Esophagus squamous epithelium (tissue), 5 donors: ENCODE measurements around the gene AHI1. TPM values are rescaled to one million over a fixed set of nuclear protein-coding genes. Genes with fewer than 3 reads are reported as not detected.

Source experiments
- DNase-seq: peaks from one replicate; lab custom pipeline; 2025; lab: John Stamatoyannopoulos, UW
- H3K27ac ChIP-seq, 4 donors: fragments of 200-600 bp; sonication (generic); one replicate each; pipeline ENCODE4 v1.5.1; 2016 to 2019; ENCODE audit warnings: mild to moderate bottlenecking in 1 of 4
- H3K27me3 ChIP-seq, 4 donors: fragments of 200-600 bp; sonication (generic); 1 replicate in 3 of 4; 2 replicates in 1 of 4; pipeline versions ENCODE4 v1.5.1 to v1.6.0; 2017 to 2021; ENCODE audit warnings: antibody characterized with exemption in 1 of 4
- H3K36me3 ChIP-seq, 3 donors: fragments of 200-600 bp; sonication (generic); one replicate each; pipeline ENCODE4 v1.5.1; 2016 to 2019
- H3K4me1 ChIP-seq, 3 donors: fragments of 200-600 bp; sonication (generic); one replicate each; pipeline ENCODE4 v1.5.1; 2017 to 2019
- H3K4me3 ChIP-seq, 4 donors: fragments of 200-600 bp; sonication (generic); 1 replicate in 3 of 4; 2 replicates in 1 of 4; pipeline ENCODE4 v1.5.1; 2016 to 2019; ENCODE audit warnings: mild to moderate bottlenecking in 2 of 4, moderate library complexity in 1 of 4
- H3K9me3 ChIP-seq, 3 donors: fragments of 200-600 bp; sonication (generic); one replicate each; pipeline ENCODE4 v1.5.1; 2016 to 2019
- POLR2A ChIP-seq, 4 donors: fragments of 450-650 bp; IDR thresholded peaks; one replicate each; pipeline ENCODE4 v1.6.1; 2017; ENCODE audit warnings: antibody characterized with exemption in 4 of 4, mild to moderate bottlenecking in 4 of 4, moderate library complexity in 3 of 4
- WGBS, 2 donors: methylation state at CpG; one replicate each; pipeline ENCODE4 v1.1.5; 2018; 5-methylcytosine and 5-hydroxymethylcytosine counted together
- intact Hi-C: fragments of 100-400 bp; cut with DNase I; formaldehyde crosslinking; loops from one replicate; pipeline ENCODE4 v1.15.0; 2022
- small RNA-seq, 4 donors: library from RNA; depleted of rRNA; stranded (forward); fragments of <200 nt; gene quantifications; one replicate each; pipeline ENCODE3, GENCODE V24; 2016
- total RNA-seq, 4 donors: library from RNA; depleted of rRNA; stranded (reverse); fragments of >200 nt; gene quantifications; one replicate each; pipeline ENCODE4 v1.1.0, GENCODE V29; 2016
- TF ChIP-seq, protein P1 (sequence below), 6 experiments: fragments of 450-650 bp in 4 of 6; fragments of 200-600 bp in 2 of 6; sonication (generic) in 2 of 6; IDR thresholded peaks; one replicate each; pipeline ENCODE4 v1.5.1; 2016 to 2019; ENCODE audit warnings: antibody characterized with exemption in 6 of 6, mild to moderate bottlenecking in 4 of 6, moderate library complexity in 4 of 6
- donor health status: DM: yes; HTN: yes; CAD: no.

AHI1 gene
- total RNA-seq, 4 donors from 2014 or later: 4.5 to 24.2 (median 7.6) TPM

GRCh38 chr6:135236732-135237131 is 260.8 kb downstream of the AHI1 start:
- WGBS, 2 donors: 51 to 71% methylated on average over 6 of the region's 6 CpGs
- H3K36me3 ChIP-seq: no peaks in the 10 kb centered on the region
- intact Hi-C loops: no loop called here
- no peak overlapping the region for H3K27ac ChIP-seq
- TF ChIP-seq POLR2A (IDR thresholded peaks at IDR 0.05): no peak
- TF ChIP-seq, protein P1, sequence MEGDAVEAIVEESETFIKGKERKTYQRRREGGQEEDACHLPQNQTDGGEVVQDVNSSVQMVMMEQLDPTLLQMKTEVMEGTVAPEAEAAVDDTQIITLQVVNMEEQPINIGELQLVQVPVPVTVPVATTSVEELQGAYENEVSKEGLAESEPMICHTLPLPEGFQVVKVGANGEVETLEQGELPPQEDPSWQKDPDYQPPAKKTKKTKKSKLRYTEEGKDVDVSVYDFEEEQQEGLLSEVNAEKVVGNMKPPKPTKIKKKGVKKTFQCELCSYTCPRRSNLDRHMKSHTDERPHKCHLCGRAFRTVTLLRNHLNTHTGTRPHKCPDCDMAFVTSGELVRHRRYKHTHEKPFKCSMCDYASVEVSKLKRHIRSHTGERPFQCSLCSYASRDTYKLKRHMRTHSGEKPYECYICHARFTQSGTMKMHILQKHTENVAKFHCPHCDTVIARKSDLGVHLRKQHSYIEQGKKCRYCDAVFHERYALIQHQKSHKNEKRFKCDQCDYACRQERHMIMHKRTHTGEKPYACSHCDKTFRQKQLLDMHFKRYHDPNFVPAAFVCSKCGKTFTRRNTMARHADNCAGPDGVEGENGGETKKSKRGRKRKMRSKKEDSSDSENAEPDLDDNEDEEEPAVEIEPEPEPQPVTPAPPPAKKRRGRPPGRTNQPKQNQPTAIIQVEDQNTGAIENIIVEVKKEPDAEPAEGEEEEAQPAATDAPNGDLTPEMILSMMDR (IDR thresholded peaks at IDR 0.05): no peak
- DNase-seq: no peak
- no peaks in the 10 kb centered on the region for H3K9me3 ChIP-seq
- H3K27me3 ChIP-seq: no peaks in the 10 kb centered on the region
- no peak overlapping the region for H3K4me3 ChIP-seq
- H3K4me1 ChIP-seq: no peaks in the 10 kb centered on the region

GRCh38 chr6:135236319-135236718 is 261.2 kb downstream of the AHI1 start:
- intact Hi-C loops: no loop called here
- WGBS, 2 donors: 92% methylated on average over 1 of the region's 1 CpG
- no peak overlapping the region for H3K4me3 ChIP-seq
- H3K4me1 ChIP-seq: no peaks in the 10 kb centered on the region
- H3K27me3 ChIP-seq: no peaks in the 10 kb centered on the region
- H3K9me3 ChIP-seq: no peaks in the 10 kb centered on the region
- H3K36me3 ChIP-seq: no peaks in the 10 kb centered on the region
- DNase-seq: no peak
- no peak overlapping the region for H3K27ac ChIP-seq
- TF ChIP-seq, protein P1 (IDR thresholded peaks at IDR 0.05): no peak
- TF ChIP-seq POLR2A (IDR thresholded peaks at IDR 0.05): no peak

DNA sequence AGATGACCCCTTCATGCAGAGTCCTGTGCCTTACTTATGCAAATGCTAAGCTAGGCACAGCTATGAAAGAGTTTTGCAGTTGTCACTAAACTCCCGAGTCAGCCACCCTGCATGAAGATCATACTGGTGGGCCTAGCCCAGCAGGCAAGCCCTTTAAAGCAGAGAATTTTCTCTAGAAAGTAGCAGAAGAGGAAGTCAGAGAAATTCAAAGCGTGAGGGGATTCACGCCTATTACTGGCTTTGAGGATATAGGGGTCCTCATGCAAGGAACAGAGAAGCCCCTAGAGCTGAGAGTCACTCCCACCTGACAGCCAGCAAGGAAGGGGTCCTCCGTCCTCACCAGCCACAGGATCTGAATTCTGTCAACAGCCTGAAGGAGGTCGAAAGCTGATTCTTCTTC is 261.8 kb downstream of the AHI1 start:
- DNase-seq: no peak
- H3K9me3 ChIP-seq: no peaks in the 10 kb centered on the region
- no peak overlapping the region for H3K4me3 ChIP-seq
- H3K36me3 ChIP-seq: no peaks in the 10 kb centered on the region
- no peak overlapping the region for H3K27ac ChIP-seq
- 82 to 89% methylated on average over 4 to 5 of the region's 5 CpGs for WGBS, 2 donors
- peaks cover 0 to 2% (median 0%) of the 10 kb centered on the region in 3 donors for H3K4me1 ChIP-seq
- no peaks in the 10 kb centered on the region for H3K27me3 ChIP-seq
- intact Hi-C loops: no loop called here
- TF ChIP-seq, protein P1 (IDR thresholded peaks at IDR 0.05): no peak
- TF ChIP-seq POLR2A (IDR thresholded peaks at IDR 0.05): no peak

DNA sequence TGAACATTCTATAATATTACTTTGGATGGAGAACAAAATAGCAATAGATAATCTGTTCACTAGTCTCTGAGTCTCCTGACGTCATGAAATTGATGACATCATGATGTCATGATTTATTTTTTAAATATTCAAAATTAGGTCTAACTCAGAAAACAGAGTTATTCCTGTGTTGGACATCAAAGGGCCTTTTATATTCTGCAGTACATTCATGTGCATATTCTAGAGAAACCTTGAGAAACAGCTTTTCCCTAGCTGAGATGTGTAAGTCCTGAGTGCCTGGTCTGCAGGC is 263.1 kb downstream of the AHI1 start:
- 48 to 52% methylated on average over 1 of the region's 1 CpG for WGBS, 2 donors
- H3K27ac ChIP-seq: no peak overlapping the region
- TF ChIP-seq POLR2A (IDR thresholded peaks at IDR 0.05): no peak
- TF ChIP-seq, protein P1 (IDR thresholded peaks at IDR 0.05): no peak
- no peak overlapping the region for H3K4me3 ChIP-seq
- H3K9me3 ChIP-seq: no peaks in the 10 kb centered on the region
- no peaks in the 10 kb centered on the region for H3K27me3 ChIP-seq
- peaks cover 0 to 2% (median 0%) of the 10 kb centered on the region in 3 donors for H3K4me1 ChIP-seq
- intact Hi-C loops: no loop called here
- H3K36me3 ChIP-seq: no peaks in the 10 kb centered on the region
- no peak for DNase-seq

DNA sequence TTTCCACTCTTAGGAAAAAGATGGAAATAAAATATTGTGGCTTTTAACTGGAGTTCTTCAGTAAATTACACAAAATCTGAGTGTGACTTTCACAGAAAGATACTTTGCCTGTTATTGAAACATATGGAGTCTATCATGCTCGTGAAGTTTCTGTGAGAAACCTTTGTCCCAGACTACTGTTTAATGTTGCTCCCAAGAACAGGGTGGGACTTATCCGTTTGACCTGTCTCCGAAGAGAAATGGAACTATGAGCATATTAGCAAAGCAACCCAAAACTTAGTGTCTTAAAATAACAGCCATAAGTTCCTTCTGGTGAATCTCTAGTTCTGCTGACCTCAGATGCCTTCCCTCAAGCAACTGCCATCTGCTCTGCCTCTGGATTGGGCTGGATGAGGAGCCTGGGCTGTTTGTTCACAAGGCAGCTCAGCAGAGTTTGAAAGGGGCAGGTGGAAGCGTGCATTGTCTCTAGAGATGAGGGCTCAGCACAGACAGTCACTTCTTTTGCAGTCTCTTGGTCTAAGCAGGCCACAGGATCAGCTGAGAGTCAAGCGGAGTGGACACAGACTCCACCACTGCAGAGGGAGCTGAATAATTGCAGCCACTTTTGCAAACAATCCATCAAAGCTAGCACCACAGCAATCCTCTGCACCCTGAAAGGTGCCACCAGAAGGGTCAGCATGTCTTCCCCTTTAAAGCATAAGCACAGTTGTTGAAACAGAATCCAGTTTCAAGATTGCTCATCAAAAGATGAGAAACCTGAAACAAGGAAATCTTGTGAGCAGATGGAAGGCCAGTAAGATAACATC is 263.7 kb downstream of the AHI1 start:
- no peaks in the 10 kb centered on the region for H3K27me3 ChIP-seq
- no peaks in the 10 kb centered on the region for H3K36me3 ChIP-seq
- H3K9me3 ChIP-seq: no peaks in the 10 kb centered on the region
- H3K4me3 ChIP-seq: no peak overlapping the region
- no peak for TF ChIP-seq POLR2A (IDR thresholded peaks at IDR 0.05)
- TF ChIP-seq, protein P1 (IDR thresholded peaks at IDR 0.05): no peak
- 55 to 69% methylated on average over 4 of the region's 5 CpGs for WGBS, 2 donors
- no peak overlapping the region for H3K27ac ChIP-seq
- peaks cover 0 to 2% (median 0%) of the 10 kb centered on the region in 3 donors for H3K4me1 ChIP-seq
- no peak for DNase-seq
- intact Hi-C loops: no loop called here

Small RNA genes lying within 50 kb of the gene (small RNA-seq; reads per million reads assigned to genes)
- gene MIR548A2 (0 reads per million in 4 donors), gene RF00019 (0 reads per million in 4 donors)
